ENCODE data around the gene WFIKKN2.

Gene WFIKKN2

GRCh38 chr17:50864747-50865059 is 29.3 kb downstream of the WFIKKN2 start:
- H3K4me3 ChIP-seq (ENCODE audit: low read depth, low read length), result peak overlapping the region; percentile 80
- TF ChIP-seq CTCF (IDR thresholded peaks at IDR 0.05; ENCODE audit: borderline replicate concordance, insufficient read depth, low read depth, low read length), result no peak

- no peak for TF ChIP-seq CTCF (IDR thresholded peaks at IDR 0.05; ENCODE audit: borderline replicate concordance, insufficient read depth, low read depth, low read length)
- peak overlapping the region; percentile 80 for H3K4me3 ChIP-seq (ENCODE audit: low read depth, low read length)
Measured at GRCh38 chr17:50865060-50865867, 29.9 kb downstream of the WFIKKN2 start.

- TF ChIP-seq CTCF (IDR thresholded peaks at IDR 0.05; ENCODE audit: borderline replicate concordance, insufficient read depth, low read depth, low read length), result no peak
- peak overlapping the region; percentile 80 for H3K4me3 ChIP-seq (ENCODE audit: low read depth, low read length)
Measured at GRCh38 chr17:50865868-50866260, 30.5 kb downstream of the WFIKKN2 start.

- no peak for TF ChIP-seq CTCF (IDR thresholded peaks at IDR 0.05; ENCODE audit: borderline replicate concordance, insufficient read depth, low read depth, low read length)
Measured at GRCh38 chr17:50866261-50866949, 31.0 kb downstream of the WFIKKN2 start, which contains the start of gene TOB1. Gene TOB1 (minus strand): TSS chr17:50866354. CDS start chr17:50864017, 2,337 bp downstream.

GRCh38 chr17:50866950-50867362 is 31.6 kb downstream of the WFIKKN2 start:
- no peak for TF ChIP-seq CTCF (IDR thresholded peaks at IDR 0.05; ENCODE audit: borderline replicate concordance, insufficient read depth, low read depth, low read length)
- H3K4me3 ChIP-seq (ENCODE audit: low read depth, low read length), result peak overlapping the region; percentile 58

More at GRCh38 chr17:50866261-50866949, 31.0 kb downstream of the WFIKKN2 start, which contains the start of gene TOB1:
- H3K4me3 ChIP-seq (ENCODE audit: low read depth, low read length), result peak within 1 kb of the TSS; percentile 80

GRCh38 chr17:50867363-50868139 is 32.2 kb downstream of the WFIKKN2 start:
- peak overlapping the region; percentile 58 for H3K4me3 ChIP-seq (ENCODE audit: low read depth, low read length)
- TF ChIP-seq CTCF (IDR thresholded peaks at IDR 0.05; ENCODE audit: borderline replicate concordance, insufficient read depth, low read depth, low read length), result no peak
